ENCODE measurements around the gene NOX5. TPM values are rescaled to one million over a fixed set of nuclear protein-coding genes. Genes with fewer than 3 reads are reported as not detected.

The NOX5 gene
- total RNA-seq, 1 donor from 2014 or later, result 0.06 TPM

- no peak for DNase-seq (ENCODE audit: low read depth)
- TF ChIP-seq, protein P1, sequence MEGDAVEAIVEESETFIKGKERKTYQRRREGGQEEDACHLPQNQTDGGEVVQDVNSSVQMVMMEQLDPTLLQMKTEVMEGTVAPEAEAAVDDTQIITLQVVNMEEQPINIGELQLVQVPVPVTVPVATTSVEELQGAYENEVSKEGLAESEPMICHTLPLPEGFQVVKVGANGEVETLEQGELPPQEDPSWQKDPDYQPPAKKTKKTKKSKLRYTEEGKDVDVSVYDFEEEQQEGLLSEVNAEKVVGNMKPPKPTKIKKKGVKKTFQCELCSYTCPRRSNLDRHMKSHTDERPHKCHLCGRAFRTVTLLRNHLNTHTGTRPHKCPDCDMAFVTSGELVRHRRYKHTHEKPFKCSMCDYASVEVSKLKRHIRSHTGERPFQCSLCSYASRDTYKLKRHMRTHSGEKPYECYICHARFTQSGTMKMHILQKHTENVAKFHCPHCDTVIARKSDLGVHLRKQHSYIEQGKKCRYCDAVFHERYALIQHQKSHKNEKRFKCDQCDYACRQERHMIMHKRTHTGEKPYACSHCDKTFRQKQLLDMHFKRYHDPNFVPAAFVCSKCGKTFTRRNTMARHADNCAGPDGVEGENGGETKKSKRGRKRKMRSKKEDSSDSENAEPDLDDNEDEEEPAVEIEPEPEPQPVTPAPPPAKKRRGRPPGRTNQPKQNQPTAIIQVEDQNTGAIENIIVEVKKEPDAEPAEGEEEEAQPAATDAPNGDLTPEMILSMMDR (conservative IDR thresholded peaks at IDR 0.05; ENCODE audit: low read depth, low read length), result no peak
- no peak overlapping the region for H3K4me3 ChIP-seq (ENCODE audit: low read depth, low read length)
Observed at GRCh38 chr15:69084404-69085030, 70.0 kb downstream of the NOX5 start.

GRCh38 chr15:69085325-69086081 is 71.0 kb downstream of the NOX5 start:
- TF ChIP-seq, protein P1 (conservative IDR thresholded peaks at IDR 0.05; ENCODE audit: low read depth, low read length), result no peak
- H3K4me3 ChIP-seq (ENCODE audit: low read depth, low read length), result no peak overlapping the region
- DNase-seq (ENCODE audit: low read depth), result no peak

- TF ChIP-seq, protein P1 (conservative IDR thresholded peaks at IDR 0.05; ENCODE audit: low read depth, low read length), result no peak
- DNase-seq (ENCODE audit: low read depth), result no peak
- no peak overlapping the region for H3K4me3 ChIP-seq (ENCODE audit: low read depth, low read length)
Observed at GRCh38 chr15:69086427-69087204, 72.1 kb downstream of the NOX5 start.

DNA sequence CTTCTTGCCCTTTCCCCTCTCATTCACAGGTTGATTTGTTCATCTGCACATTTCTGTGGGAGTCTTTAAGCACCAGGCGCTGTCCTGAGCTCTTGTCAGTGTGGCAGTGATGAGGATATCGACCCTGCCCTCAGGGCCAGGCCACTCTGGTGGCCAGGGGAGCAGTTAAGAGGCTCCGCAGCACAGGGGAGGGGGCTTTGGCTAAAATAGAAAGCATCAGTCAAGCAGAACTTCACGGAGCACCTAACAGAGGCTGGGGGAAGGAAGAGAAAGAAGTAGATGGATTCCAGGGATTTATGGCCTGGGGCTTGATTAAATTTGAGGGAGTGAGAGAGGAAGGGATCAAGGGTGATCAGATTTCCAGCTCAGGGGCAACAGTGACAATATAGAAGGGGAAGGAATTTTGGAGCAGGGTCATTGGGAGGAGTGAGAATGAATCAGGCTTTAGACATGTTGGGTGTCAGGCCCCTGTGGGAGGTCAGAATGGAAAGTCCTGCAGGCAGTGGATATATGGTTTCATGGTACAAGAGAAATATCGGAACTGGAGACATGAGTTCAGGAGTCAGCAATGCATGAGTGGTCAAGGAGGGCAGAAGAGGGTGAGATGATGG is 73.0 kb downstream of the NOX5 start:
- TF ChIP-seq, protein P1 (conservative IDR thresholded peaks at IDR 0.05; ENCODE audit: low read depth, low read length), result no peak
- DNase-seq (ENCODE audit: low read depth), result no peak
- H3K4me3 ChIP-seq (ENCODE audit: low read depth, low read length), result no peak overlapping the region

DNA sequence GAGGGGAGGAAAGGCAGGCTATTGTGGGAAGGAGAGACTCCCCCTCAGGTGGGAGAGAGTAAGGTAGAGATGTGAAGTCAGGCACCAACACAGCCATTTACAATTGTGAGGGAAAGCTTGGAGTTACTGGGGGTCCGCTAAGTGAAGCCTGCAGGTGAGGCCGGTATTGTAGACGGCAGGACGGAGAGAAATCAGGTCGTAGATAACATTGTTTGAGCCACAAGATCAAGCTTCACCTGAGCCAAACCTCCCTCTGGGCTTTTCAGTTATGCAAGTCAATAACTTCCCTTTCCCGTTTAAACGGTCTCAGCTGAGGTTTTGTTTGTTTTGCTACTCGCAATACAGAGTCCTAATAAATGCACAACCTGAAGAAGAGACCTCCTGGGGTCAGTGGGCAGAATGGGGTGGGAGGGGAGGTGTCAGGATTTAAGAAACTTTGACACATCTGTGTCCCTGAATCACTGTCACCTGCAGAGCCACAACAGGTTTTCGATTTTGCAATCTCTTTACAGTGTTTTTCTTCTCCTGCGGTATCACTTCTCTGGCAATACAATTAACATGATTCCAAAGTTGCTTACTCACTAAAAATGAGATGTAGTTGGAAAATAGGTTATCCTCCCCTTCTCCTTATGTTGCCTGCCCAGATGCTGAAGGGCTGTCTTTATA is 73.9 kb downstream of the NOX5 start:
- no peak overlapping the region for H3K4me3 ChIP-seq (ENCODE audit: low read depth, low read length)
- TF ChIP-seq, protein P1 (conservative IDR thresholded peaks at IDR 0.05; ENCODE audit: low read depth, low read length), result no peak
- DNase-seq (ENCODE audit: low read depth), result no peak

GRCh38 chr15:69089258-69089657 is 74.8 kb downstream of the NOX5 start:
- no peak overlapping the region for H3K4me3 ChIP-seq (ENCODE audit: low read depth, low read length)
- no peak for DNase-seq (ENCODE audit: low read depth)
- TF ChIP-seq, protein P1 (conservative IDR thresholded peaks at IDR 0.05; ENCODE audit: low read depth, low read length), result no peak
